Stimulated activated naive B cell treated with anti-CD40 and anti-IgM and Interleukin-4, amounts not matched to agents 10 μg/mL and 1 μg/mL and 100 μg/mL, for 72 hours (primary cell): ENCODE measurements around the gene SOWAHC.
"Not testable (repeated sequence)": the region's sequence is repeated elsewhere in the genome, so short reads cannot be mapped to it uniquely, and the experiment has no call there.

Source experiments
- ATAC-seq, 2 donors: fragments of 150-1000 bp; cut with Tn5 transposase; replicated peaks; 2 replicates each; pipeline ENCODE4 v1.10.0; 2021; ENCODE audit warnings: moderate library complexity in 1 of 2
- DNase-seq: peaks from one replicate; pipeline ENCODE4 v3.0.0; 2021
- H3K27ac Mint-ChIP-seq: one replicate; pipeline ENCODE4 v1.8.0; 2022; ENCODE audit warnings: mild to moderate bottlenecking, mixed read lengths
- H3K27me3 Mint-ChIP-seq, 2 donors: one replicate each; pipeline ENCODE4 v1.8.0; 2022; ENCODE audit warnings: mixed read lengths in 2 of 2
- H3K36me3 Mint-ChIP-seq, 2 donors: one replicate each; pipeline ENCODE4 v1.8.0; 2022; ENCODE audit warnings: mixed read lengths in 2 of 2, mild to moderate bottlenecking in 1 of 2
- H3K4me1 Mint-ChIP-seq, 2 donors: one replicate each; pipeline ENCODE4 v1.8.0; 2022; ENCODE audit warnings: mixed read lengths in 2 of 2, mild to moderate bottlenecking in 1 of 2
- H3K4me3 Mint-ChIP-seq, 2 donors: one replicate each; pipeline ENCODE4 v1.8.0; 2022; ENCODE audit warnings: mild to moderate bottlenecking in 2 of 2, mixed read lengths in 2 of 2, moderate library complexity in 1 of 2
- H3K9me3 Mint-ChIP-seq, 2 donors: one replicate each; pipeline ENCODE4 v1.8.0; 2022; ENCODE audit warnings: mixed read lengths in 2 of 2, mild to moderate bottlenecking in 1 of 2

The SOWAHC gene

DNA sequence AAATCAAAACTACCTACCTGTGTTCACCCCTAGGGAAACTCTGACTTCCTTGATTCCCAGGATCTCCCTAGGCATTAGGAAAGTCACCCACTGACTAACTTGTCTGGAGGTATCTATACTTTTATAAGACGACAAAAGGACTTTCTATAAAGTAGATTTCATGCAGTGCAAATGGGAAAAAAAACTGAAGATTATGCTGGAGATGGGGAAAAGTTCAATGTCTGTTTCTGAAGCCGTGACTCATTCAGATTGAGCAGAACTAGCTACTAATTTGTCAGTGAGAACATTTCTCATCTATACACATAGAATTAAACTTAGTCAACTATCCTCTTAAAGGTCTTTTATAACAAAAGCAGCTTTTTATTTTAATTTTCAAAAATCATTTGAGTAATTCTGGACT is 6.4 kb upstream of the SOWAHC start:
- peaks cover 62 to 72% of the 10 kb centered on the region in 2 donors for H3K27me3 Mint-ChIP-seq
- H3K9me3 Mint-ChIP-seq: peaks cover 0 to 1% of the 10 kb centered on the region in 2 donors
- H3K4me3 Mint-ChIP-seq: no peak overlapping the region
- DNase-seq (no peak), ATAC-seq (no peak)
- H3K4me1 Mint-ChIP-seq: no peaks in the 10 kb centered on the region
- peaks cover 0 to 1% of the 10 kb centered on the region in 2 donors for H3K36me3 Mint-ChIP-seq
- H3K27ac Mint-ChIP-seq: no peak overlapping the region

DNA sequence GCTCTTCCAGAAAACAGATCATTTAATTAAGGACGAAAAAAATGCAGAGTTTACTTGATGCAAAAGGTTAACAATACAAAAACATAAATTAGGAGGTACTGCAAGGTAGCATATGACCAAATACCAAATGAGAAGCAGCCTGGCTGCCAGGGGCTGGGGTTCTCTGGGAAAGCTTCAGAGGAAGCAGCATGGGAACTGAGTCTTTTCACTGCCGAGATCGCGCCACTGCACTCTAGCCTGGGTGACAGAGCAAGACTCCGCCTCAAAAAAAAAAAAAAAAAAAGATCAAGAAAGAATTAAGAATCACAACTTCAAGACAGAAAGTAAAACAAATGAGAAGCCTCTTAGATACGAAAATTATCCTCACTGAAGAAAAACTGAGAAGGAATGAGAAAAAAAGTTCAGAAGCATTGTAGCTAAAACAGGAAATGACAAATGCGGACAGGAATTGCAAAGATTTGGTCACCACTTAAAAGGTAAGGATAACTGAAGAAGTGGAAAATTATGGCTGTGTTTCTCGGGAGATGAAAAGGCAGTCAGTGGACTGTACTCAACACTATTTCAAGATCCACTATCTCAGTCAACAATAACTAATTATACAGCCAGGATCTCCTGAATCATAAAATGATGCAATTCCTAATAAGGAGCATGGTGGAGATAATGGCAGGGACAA is 4.7 kb upstream of the SOWAHC start:
- peaks cover 61 to 69% of the 10 kb centered on the region in 2 donors for H3K27me3 Mint-ChIP-seq

GRCh38 chr2:109611467-109612095 is 2.6 kb upstream of the SOWAHC start:
- H3K27me3 Mint-ChIP-seq: peaks cover 65 to 74% of the 10 kb centered on the region in 2 donors
- H3K4me1 Mint-ChIP-seq: peaks cover 2 to 4% of the 10 kb centered on the region in 2 donors
- H3K27ac Mint-ChIP-seq: no peak overlapping the region
- H3K36me3 Mint-ChIP-seq: peaks cover 6 to 14% of the 10 kb centered on the region in 2 donors
- DNase-seq (no peak), ATAC-seq (no peak)
- H3K9me3 Mint-ChIP-seq: peaks cover 0 to 3% of the 10 kb centered on the region in 2 donors
- no peak overlapping the region for H3K4me3 Mint-ChIP-seq

More for the DNA sequence above, 4.7 kb upstream of the SOWAHC start:
- Mint-ChIP-seq H3K9me3 (peaks cover 0 to 1% of the 10 kb centered on the region in 2 donors), H3K4me1 (peaks cover 2 to 4% of the 10 kb centered on the region in 2 donors), H3K4me3 (no peak overlapping the region), H3K36me3 (peaks cover 3 to 9% of the 10 kb centered on the region in 2 donors), H3K27ac (no peak overlapping the region)
- ATAC-seq (no peak), DNase-seq (no peak)

DNA sequence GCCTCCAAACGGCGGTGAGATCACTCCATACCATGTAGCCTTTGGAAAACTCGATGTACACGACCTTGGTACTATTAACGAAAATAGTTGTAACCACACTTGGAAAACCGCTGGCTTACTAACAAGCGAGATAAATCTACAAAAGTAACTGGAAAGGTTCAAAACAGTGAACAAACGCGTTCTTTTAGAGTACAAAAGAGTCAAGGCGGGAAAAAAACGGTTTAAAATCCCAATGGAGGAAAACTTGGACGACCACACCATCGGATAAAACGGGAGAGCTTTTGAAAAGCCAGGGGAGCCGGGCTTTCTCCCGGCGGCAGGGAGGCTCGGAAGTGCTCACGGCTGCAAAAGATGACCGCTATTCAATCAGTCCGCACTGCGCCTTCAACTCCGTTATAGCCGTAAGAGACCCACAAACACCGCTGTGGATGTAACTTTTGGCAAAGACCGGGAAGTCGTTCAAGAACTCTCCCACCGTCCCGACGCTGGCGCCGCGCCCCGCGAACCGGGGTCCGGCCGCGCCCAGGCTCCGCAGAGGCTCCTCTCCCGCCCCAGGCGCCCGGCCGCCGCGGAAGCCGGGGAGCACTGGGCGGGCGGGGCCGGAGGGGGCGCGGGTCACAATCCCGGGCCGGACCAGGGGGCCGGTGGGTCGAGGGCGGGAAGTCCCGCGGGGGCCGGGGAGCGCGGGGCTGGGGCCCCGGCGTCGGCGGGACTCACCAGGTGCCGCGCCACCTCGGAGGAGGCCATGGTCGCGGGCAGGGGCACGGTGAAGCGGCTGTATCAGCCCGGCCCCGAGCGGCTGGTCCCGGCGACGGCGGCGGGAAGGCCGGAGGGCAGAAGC is 863 bp upstream of the SOWAHC start:
- H3K27ac Mint-ChIP-seq: peak overlapping the region; percentile 59
- DNase-seq: no peak

DNA sequence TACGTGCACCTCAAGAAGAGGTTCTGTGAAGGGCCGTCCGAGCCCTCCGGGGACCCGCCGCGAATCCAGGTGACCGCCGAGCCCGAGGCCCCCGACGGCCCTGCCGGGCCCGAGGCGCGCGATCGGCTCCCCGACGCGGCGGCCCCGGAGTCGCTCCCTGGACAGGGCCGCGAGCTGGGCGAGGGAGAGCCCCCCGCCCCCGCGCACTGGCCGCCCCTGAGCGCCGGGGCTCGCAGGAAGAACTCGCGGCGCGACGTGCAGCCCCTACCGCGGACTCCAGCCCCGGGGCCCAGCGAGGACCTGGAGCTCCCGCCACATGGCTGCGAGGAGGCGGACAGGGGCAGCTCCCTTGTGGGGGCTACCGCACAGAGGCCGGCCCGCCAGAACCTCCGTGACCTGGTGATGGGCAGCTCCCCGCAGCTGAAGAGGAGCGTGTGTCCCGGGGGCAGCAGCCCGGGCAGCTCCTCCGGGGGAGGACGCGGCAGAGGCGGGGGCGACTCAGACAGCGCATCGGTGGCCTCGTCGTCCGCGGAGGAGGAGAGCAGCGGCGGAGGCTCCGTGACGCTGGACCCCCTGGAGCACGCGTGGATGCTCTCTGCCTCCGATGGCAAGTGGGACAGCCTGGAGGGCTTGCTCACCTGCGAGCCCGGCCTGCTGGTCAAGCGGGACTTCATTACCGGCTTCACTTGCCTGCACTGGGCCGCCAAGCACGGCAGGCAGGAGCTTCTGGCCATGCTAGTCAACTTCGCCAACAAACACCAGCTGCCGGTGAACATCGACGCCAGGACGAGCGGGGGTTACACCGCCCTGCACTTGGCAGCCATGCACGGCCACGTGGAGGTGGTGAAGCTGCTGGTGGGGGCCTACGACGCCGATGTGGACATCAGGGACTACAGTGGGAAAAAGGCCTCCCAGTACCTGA is 812 bp downstream of the SOWAHC start:
- ATAC-seq: no peak
- H3K4me3 Mint-ChIP-seq: peak overlapping the region in 1 of 2 donors; percentile 44

More for the DNA sequence above, 863 bp upstream of the SOWAHC start:
- peaks cover 6 to 14% of the 10 kb centered on the region in 2 donors for H3K36me3 Mint-ChIP-seq
- H3K4me1 Mint-ChIP-seq: peaks cover 2 to 4% of the 10 kb centered on the region in 2 donors
- no peak for ATAC-seq
- H3K27me3 Mint-ChIP-seq: peaks cover 57 to 63% of the 10 kb centered on the region in 2 donors
- H3K4me3 Mint-ChIP-seq: peak overlapping the region; percentile 88 to 93
- H3K9me3 Mint-ChIP-seq: peaks cover 0 to 3% of the 10 kb centered on the region in 2 donors

GRCh38 chr2:109615637-109616144 is 1.5 kb downstream of the SOWAHC start:
- Mint-ChIP-seq H3K9me3 (peaks cover 0 to 2% of the 10 kb centered on the region in 2 donors), H3K4me1 (peaks cover 2 to 4% of the 10 kb centered on the region in 2 donors), H3K27ac (no peak overlapping the region), H3K4me3 (peak overlapping the region; percentile 32 to 44), H3K36me3 (peaks cover 6 to 14% of the 10 kb centered on the region in 2 donors), H3K27me3 (peaks cover 40 to 56% of the 10 kb centered on the region in 2 donors)
- ATAC-seq: no peak
- DNase-seq: no peak

More for the DNA sequence above, 812 bp downstream of the SOWAHC start:
- Mint-ChIP-seq H3K9me3 (peaks cover 0 to 2% of the 10 kb centered on the region in 2 donors), H3K36me3 (peaks cover 6 to 14% of the 10 kb centered on the region in 2 donors), H3K4me1 (peaks cover 2 to 4% of the 10 kb centered on the region in 2 donors), H3K27me3 (peaks cover 43 to 60% of the 10 kb centered on the region in 2 donors), H3K27ac (no peak overlapping the region)
- DNase-seq: no peak

GRCh38 chr2:109616184-109616583 is 2.0 kb downstream of the SOWAHC start:
- ATAC-seq (no peak), DNase-seq (no peak)
- no peak overlapping the region for H3K27ac Mint-ChIP-seq
- peaks cover 37 to 52% of the 10 kb centered on the region in 2 donors for H3K27me3 Mint-ChIP-seq
- H3K4me3 Mint-ChIP-seq: no peak overlapping the region
- H3K36me3 Mint-ChIP-seq: peaks cover 6 to 14% of the 10 kb centered on the region in 2 donors
- peaks cover 0 to 2% of the 10 kb centered on the region in 2 donors for H3K9me3 Mint-ChIP-seq
- H3K4me1 Mint-ChIP-seq: peaks cover 2 to 4% of the 10 kb centered on the region in 2 donors

- no peak overlapping the region for H3K27ac Mint-ChIP-seq
- ATAC-seq (no peak), DNase-seq (no peak)
- peaks cover 3 to 5% of the 10 kb centered on the region in 2 donors for H3K36me3 Mint-ChIP-seq
- H3K4me3 Mint-ChIP-seq: no peak overlapping the region
- H3K4me1 Mint-ChIP-seq: peaks cover 0 to under 1% of the 10 kb centered on the region in 2 donors
- H3K9me3 Mint-ChIP-seq: peaks cover 0 to 2% of the 10 kb centered on the region in 2 donors
- H3K27me3 Mint-ChIP-seq: peaks cover 43 to 46% of the 10 kb centered on the region in 2 donors
Measured at GRCh38 chr2:109619032-109619615, 5.0 kb downstream of the SOWAHC start.

GRCh38 chr2:109623297-109623696 is 9.1 kb downstream of the SOWAHC start:
- Mint-ChIP-seq H3K4me1 (no peaks in the 10 kb centered on the region), H3K27ac (no peak overlapping the region), H3K4me3 (no peak overlapping the region), H3K9me3 (no peaks in the 10 kb centered on the region), H3K27me3 (peaks cover 38 to 50% of the 10 kb centered on the region in 2 donors), H3K36me3 (no peaks in the 10 kb centered on the region)
- ATAC-seq (no peak), DNase-seq (no peak)

- Mint-ChIP-seq H3K27me3 (peaks cover 38 to 47% of the 10 kb centered on the region in 2 donors), H3K27ac (no peak overlapping the region), H3K9me3 (no peaks in the 10 kb centered on the region), H3K36me3 (no peaks in the 10 kb centered on the region), H3K4me1 (no peaks in the 10 kb centered on the region), H3K4me3 (no peak overlapping the region)
- DNase-seq: no peak
- no peak for ATAC-seq
Measured at GRCh38 chr2:109623923-109624322, 9.8 kb downstream of the SOWAHC start.

- no peaks in the 10 kb centered on the region for H3K36me3 Mint-ChIP-seq
- H3K27me3 Mint-ChIP-seq: peaks cover 38 to 43% of the 10 kb centered on the region in 2 donors
- no peaks in the 10 kb centered on the region for H3K9me3 Mint-ChIP-seq
- H3K4me3 Mint-ChIP-seq: no peak overlapping the region
- no peaks in the 10 kb centered on the region for H3K4me1 Mint-ChIP-seq
- no peak for ATAC-seq
- H3K27ac Mint-ChIP-seq: no peak overlapping the region
- no peak for DNase-seq
Measured at GRCh38 chr2:109624339-109624738, 10.2 kb downstream of the SOWAHC start.

DNA sequence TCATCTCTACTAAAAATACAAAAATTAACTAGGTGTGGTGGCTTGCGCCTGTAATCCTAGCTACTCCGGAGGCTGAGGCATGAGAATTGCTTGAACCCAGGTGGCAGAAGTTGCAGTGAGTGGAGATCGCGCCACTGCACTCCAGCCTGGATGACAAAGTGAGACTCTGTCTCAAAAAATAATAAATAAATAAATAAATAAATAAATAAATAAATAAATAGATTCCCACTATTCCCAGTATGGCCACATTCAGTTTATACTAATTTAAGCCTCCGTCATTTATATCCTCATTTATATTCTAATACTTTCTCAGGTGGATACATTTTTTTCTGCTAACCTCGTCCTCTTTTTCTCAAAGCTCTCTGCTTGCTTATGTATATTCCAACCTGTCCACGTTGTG is 14.2 kb downstream of the SOWAHC start:
- H3K36me3 Mint-ChIP-seq, DNase-seq, H3K4me3 Mint-ChIP-seq, H3K27ac Mint-ChIP-seq, H3K4me1 Mint-ChIP-seq, ATAC-seq, H3K9me3 Mint-ChIP-seq: not testable (repeated sequence)
- H3K27me3 Mint-ChIP-seq: peaks cover 14 to 25% of the 10 kb centered on the region in 2 donors

GRCh38 chr2:109629867-109630266 is 15.7 kb downstream of the SOWAHC start:
- no peak for ATAC-seq
- no peak for DNase-seq
- Mint-ChIP-seq H3K9me3 (no peaks in the 10 kb centered on the region), H3K27ac (no peak overlapping the region), H3K36me3 (no peaks in the 10 kb centered on the region), H3K27me3 (peaks cover 0 to 16% of the 10 kb centered on the region in 2 donors), H3K4me1 (no peaks in the 10 kb centered on the region), H3K4me3 (no peak overlapping the region)
